HepG2 (cell line): ENCODE data around the gene ACAD8. TPM values are rescaled to one million over a fixed set of nuclear protein-coding genes. Genes with fewer than 3 reads are reported as not detected.

Experiments
- ATAC-seq: fragments of 200-7000 bp; cut with Tn5 transposase; 3 replicates; pipeline ENCODE4 v1.9.1; 2020; ENCODE audit warnings: mild to moderate bottlenecking, moderate library complexity
- BruUV-seq: library from RNA; stranded (reverse); fragments of 400-500 nt; replicated peaks from 2 replicates; lab custom pipeline; 2021; lab: Mats Ljungman, UMichigan
- CTCF ChIA-PET: fragments of 300-600 bp; formaldehyde crosslinking; extraction: SDS; loops from one replicate; lab custom pipeline; 2021; ENCODE audit warnings: low total read pairs, inconsistent platforms, low intra/inter-chr PET ratio; lab: Yijun Ruan, JAX
- POLR2A ChIA-PET: fragments of 350-600 bp; sonication (Branson Sonifier 250); formaldehyde crosslinking; loops from one replicate; lab custom pipeline; 2020; ENCODE audit warnings: antibody characterized with exemption, inconsistent platforms; lab: Yijun Ruan, JAX
- DNase-seq: peaks from one replicate; pipeline ENCODE4 v3.0.0-alpha.2; 2015; ENCODE audit warnings: low spot score
- FAIRE-seq: peaks from 3 replicates; lab custom pipeline; 2011; peaks lifted over from hg19 to GRCh38; lab: Jason Lieb, UNC
- H2AFZ ChIP-seq: one replicate; pipeline ENCODE4 v1.6.1; 2011; ENCODE audit warnings: low read length, inconsistent platforms
- H3K27ac ChIP-seq: fragments of 300-600 bp; 3 replicates; pipeline ENCODE4 v1.8.0; 2011; ENCODE audit warnings: mixed run types, mild to moderate bottlenecking, mixed read lengths, low read length, inconsistent platforms; ENCODE audit not compliant: insufficient read depth; ENCODE audit errors: extremely low read length
- H3K27me3 ChIP-seq, 2 experiments: fragments of 200-600 bp in 1 of 2; 2 replicates in 1 of 2; 3 replicates in 1 of 2; pipeline versions ENCODE4 v1.6.0 to v1.8.0; 2011; ENCODE audit warnings: low read length in 2 of 2, mild to moderate bottlenecking in 2 of 2, moderate library complexity in 2 of 2, inconsistent platforms in 1 of 2; ENCODE audit not compliant: insufficient read depth in 2 of 2, control insufficient read depth in 1 of 2
- H3K36me3 ChIP-seq, 2 experiments: fragments of 200-600 bp in 1 of 2; replicated peaks in 1 of 2; 2 replicates in 1 of 2; 3 replicates in 1 of 2; pipeline versions ENCODE4 v1.5.1 to v1.8.0; 2011; ENCODE audit warnings: low read length in 2 of 2, inconsistent platforms in 1 of 2; ENCODE audit not compliant: insufficient read depth in 2 of 2, control insufficient read depth in 1 of 2
- H3K4me1 ChIP-seq: 2 replicates; pipeline ENCODE4 v1.5.1; 2012; ENCODE audit warnings: low read length, inconsistent platforms; ENCODE audit not compliant: insufficient read depth
- H3K4me2 ChIP-seq: 2 replicates; pipeline ENCODE4 v1.6.0; 2011; ENCODE audit warnings: low read depth, low read length, inconsistent platforms
- H3K4me3 ChIP-seq, 3 experiments: fragments of 200-600 bp in 1 of 3; sonication (generic), shearing (Covaris generic) in 1 of 3; replicated peaks in 1 of 3; 2 replicates each; pipeline ENCODE4 v1.5.1; 2011 to 2016; ENCODE audit warnings: low read length in 3 of 3, inconsistent platforms in 2 of 3, low read depth in 2 of 3, mild to moderate bottlenecking in 2 of 3, control low read depth in 1 of 3, mixed read lengths in 1 of 3; ENCODE audit not compliant: insufficient read depth in 1 of 3
- H3K79me2 ChIP-seq: one replicate; pipeline ENCODE4 v1.6.1; 2011; ENCODE audit warnings: low read length, inconsistent platforms; ENCODE audit not compliant: insufficient read depth
- H3K9ac ChIP-seq: 2 replicates; pipeline ENCODE4 v1.6.0; 2011; ENCODE audit warnings: mild to moderate bottlenecking, low read depth, low read length, inconsistent platforms; ENCODE audit not compliant: insufficient read depth
- H3K9me3 ChIP-seq: 2 replicates; pipeline ENCODE4 v1.5.1; 2012; ENCODE audit warnings: mild to moderate bottlenecking, low read length
- H4K20me1 ChIP-seq: 2 replicates; pipeline ENCODE4 v1.6.0; 2011; ENCODE audit warnings: inconsistent platforms, mild to moderate bottlenecking, low read length, moderate library complexity; ENCODE audit not compliant: insufficient read depth
- FOXP4 ChIP-seq: sonication (generic); formaldehyde crosslinking; IDR thresholded peaks from 2 replicates; pipeline ENCODE4 v1.4.0; 2020; ENCODE audit warnings: missing genetic modification reagents
- HDAC2 ChIP-seq: sonication (generic); formaldehyde crosslinking; IDR thresholded peaks from 2 replicates; pipeline ENCODE4 v1.4.0; 2020; ENCODE audit warnings: missing genetic modification reagents
- HHEX ChIP-seq: IDR thresholded peaks from 2 replicates; pipeline ENCODE4 v1.6.1; 2016; ENCODE audit warnings: control low read depth
- NFE2L2 ChIP-seq: fragments of 150-350 bp; IDR thresholded peaks from 2 replicates; pipeline ENCODE4 v1.6.1; 2014; ENCODE audit warnings: low read length
- SSRP1 ChIP-seq: IDR thresholded peaks from 2 replicates; pipeline ENCODE4 v1.6.1; 2016; ENCODE audit warnings: control low read depth
- ZNF264 ChIP-seq: sonication (generic); formaldehyde crosslinking; IDR thresholded peaks from 2 replicates; pipeline ENCODE4 v1.4.0; 2020; ENCODE audit warnings: missing genetic modification reagents
- ZNF274 ChIP-seq: sonication (generic); formaldehyde crosslinking; IDR thresholded peaks from 2 replicates; pipeline ENCODE4 v1.5.1; 2020; ENCODE audit warnings: mild to moderate bottlenecking, missing genetic modification reagents
- WGBS: methylation state at CpG from one replicate; pipeline ENCODE4 v1.1.6; 2017; ENCODE audit warnings: low lambda C conversion rate; 5-methylcytosine and 5-hydroxymethylcytosine counted together
- in situ Hi-C: cut with HindIII; loops from 2 replicates; pipeline ENCODE4 v1.10.0; 2017; ENCODE audit warnings: low pct_unique_long_range_greater_than_20kb; ENCODE audit not compliant: extremely low pct_ligation_motif_present
- intact Hi-C: fragments of 100-400 bp; cut with micrococcal nuclease; formaldehyde crosslinking; loops from one replicate; pipeline ENCODE4 v1.10.0; 2022; ENCODE audit not compliant: unreplicated experiment
- polyA plus RNA-seq, 8 experiments: library from polyadenylated mRNA; depleted of rRNA in 3 of 8; stranded (reverse) in 7 of 8; unstranded in 1 of 8; fragments of >200 nt; fragmentation: Illumina TruSeq in 4 of 8; extraction: Trizol in 4 of 8; gene quantifications; 2 replicates each; pipeline versions ENCODE4 v1.2.1 to v1.2.3, GENCODE V29; 2011 to 2016; ENCODE audit warnings: low read depth in 4 of 8, missing spikeins in 1 of 8, mixed read lengths in 1 of 8; ENCODE audit not compliant: insufficient read depth in 1 of 8
- total RNA-seq, 5 experiments: library from RNA; depleted of rRNA; stranded (reverse); fragments of >200 nt; fragmentation: Illumina TruSeq; extraction: Trizol; gene quantifications; 2 replicates each; pipeline ENCODE4 v1.2.3, GENCODE V29; 2016; ENCODE audit warnings: low read depth in 1 of 5
- TF ChIP-seq, protein P1 (sequence below): sonication (generic); formaldehyde crosslinking; IDR thresholded peaks from 2 replicates; pipeline ENCODE4 v1.4.0; 2020; ENCODE audit warnings: missing genetic modification reagents

Gene ACAD8
- total and polyA plus RNA-seq, 2 of the 13 experiments (the other 11 are each of a cell fraction or from before 2014, with no cell fraction given) = 13.5 to 20.3 TPM

DNA sequence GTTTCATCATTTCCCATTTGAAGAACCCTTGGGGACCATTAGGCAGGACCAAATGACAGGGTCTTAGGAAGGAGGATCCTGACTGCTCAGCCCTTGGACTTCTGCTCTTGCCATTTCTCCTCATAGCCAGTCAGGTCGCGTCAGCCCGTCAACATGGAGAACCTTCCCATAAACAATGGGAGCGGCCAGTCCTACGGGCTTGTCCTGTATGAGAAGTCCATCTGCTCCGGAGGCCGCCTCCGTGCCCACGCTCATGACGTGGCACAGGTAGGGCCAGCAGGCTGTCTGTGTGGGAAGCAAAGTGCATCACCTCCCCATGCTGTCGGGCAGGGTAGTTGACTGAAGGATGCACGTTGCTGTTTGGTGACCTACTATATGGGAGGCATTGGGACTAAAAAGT, 58.9 kb downstream of the ACAD8 start:
- H3K36me3 ChIP-seq = no peaks in the 10 kb centered on the region
- H3K4me2 ChIP-seq = no peak overlapping the region
- no peak for FAIRE-seq
- WGBS = 44% methylated on average over 5 of the region's 12 CpGs
- H3K4me1 ChIP-seq = no peaks in the 10 kb centered on the region
- no peak overlapping the region for H3K27ac ChIP-seq
- TF ChIP-seq FOXP4 (CRISPR knock-in tag) (no peak), HDAC2 (CRISPR knock-in tag) (no peak), NFE2L2 (no peak), ZNF274 (no peak), HHEX (CRISPR knock-in tag) (no peak), ZNF264 (CRISPR knock-in tag) (no peak), SSRP1 (CRISPR knock-in tag) (no peak)
- TF ChIP-seq, protein P1, sequence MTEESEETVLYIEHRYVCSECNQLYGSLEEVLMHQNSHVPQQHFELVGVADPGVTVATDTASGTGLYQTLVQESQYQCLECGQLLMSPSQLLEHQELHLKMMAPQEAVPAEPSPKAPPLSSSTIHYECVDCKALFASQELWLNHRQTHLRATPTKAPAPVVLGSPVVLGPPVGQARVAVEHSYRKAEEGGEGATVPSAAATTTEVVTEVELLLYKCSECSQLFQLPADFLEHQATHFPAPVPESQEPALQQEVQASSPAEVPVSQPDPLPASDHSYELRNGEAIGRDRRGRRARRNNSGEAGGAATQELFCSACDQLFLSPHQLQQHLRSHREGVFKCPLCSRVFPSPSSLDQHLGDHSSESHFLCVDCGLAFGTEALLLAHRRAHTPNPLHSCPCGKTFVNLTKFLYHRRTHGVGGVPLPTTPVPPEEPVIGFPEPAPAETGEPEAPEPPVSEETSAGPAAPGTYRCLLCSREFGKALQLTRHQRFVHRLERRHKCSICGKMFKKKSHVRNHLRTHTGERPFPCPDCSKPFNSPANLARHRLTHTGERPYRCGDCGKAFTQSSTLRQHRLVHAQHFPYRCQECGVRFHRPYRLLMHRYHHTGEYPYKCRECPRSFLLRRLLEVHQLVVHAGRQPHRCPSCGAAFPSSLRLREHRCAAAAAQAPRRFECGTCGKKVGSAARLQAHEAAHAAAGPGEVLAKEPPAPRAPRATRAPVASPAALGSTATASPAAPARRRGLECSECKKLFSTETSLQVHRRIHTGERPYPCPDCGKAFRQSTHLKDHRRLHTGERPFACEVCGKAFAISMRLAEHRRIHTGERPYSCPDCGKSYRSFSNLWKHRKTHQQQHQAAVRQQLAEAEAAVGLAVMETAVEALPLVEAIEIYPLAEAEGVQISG (CRISPR knock-in tag) = no peak
- H3K9me3 ChIP-seq = no peaks in the 10 kb centered on the region; the same call in 1 of the 2 replicates
- BruUV-seq = no TSS peak
- H3K4me3 ChIP-seq = no peak overlapping the region
- DNase-seq = no peak
- intact Hi-C loops (no loop called here), in situ Hi-C loops (no loop called here)
- CTCF ChIA-PET = no interaction called here
- no peak overlapping the region for H2AFZ ChIP-seq
- H3K9ac ChIP-seq = no peak overlapping the region
- no peaks in the 10 kb centered on the region for H4K20me1 ChIP-seq
- POLR2A ChIA-PET = no interaction called here
- peaks cover 2 to 46% of the 10 kb centered on the region in 2 experiments; a peak in 4 of 5 replicates for H3K27me3 ChIP-seq
- no peak for ATAC-seq
- no peaks in the 10 kb centered on the region for H3K79me2 ChIP-seq
